NCI-H128 (cell line): ENCODE measurements around the gene TP63.

Source experiments
- DNase-seq: peaks from one replicate; lab custom pipeline; 2025; ENCODE audit not compliant: unreplicated experiment; lab: John Stamatoyannopoulos, UW

TP63 gene

GRCh38 chr3:189845069-189845468 is 213.9 kb downstream of the TP63 start:
- DNase-seq: no peak

GRCh38 chr3:189848395-189849040 is 217.3 kb downstream of the TP63 start:
- DNase-seq: no peak

- no peak for DNase-seq
These were observed 218.1 kb downstream of the TP63 start for GRCh38 chr3:189849262-189849661.

GRCh38 chr3:189851682-189852081 is 220.5 kb downstream of the TP63 start:
- no peak for DNase-seq

- DNase-seq: no peak
These were observed 222.7 kb downstream of the TP63 start for GRCh38 chr3:189853906-189854305.

GRCh38 chr3:189860296-189860695 is 229.1 kb downstream of the TP63 start:
- DNase-seq: no peak

- no peak for DNase-seq
These were observed 231.3 kb downstream of the TP63 start for GRCh38 chr3:189862385-189862998.

GRCh38 chr3:189863031-189863430 is 231.8 kb downstream of the TP63 start:
- DNase-seq: no peak

GRCh38 chr3:189868061-189868460 is 236.9 kb downstream of the TP63 start:
- no peak for DNase-seq

- DNase-seq: no peak
These were observed 238.0 kb downstream of the TP63 start for GRCh38 chr3:189869165-189869564.

- no peak for DNase-seq
These were observed 240.2 kb downstream of the TP63 start for GRCh38 chr3:189871418-189871817.

GRCh38 chr3:189883113-189883753 is 252.0 kb downstream of the TP63 start:
- no peak for DNase-seq

GRCh38 chr3:189890496-189890895 is 259.3 kb downstream of the TP63 start:
- no peak for DNase-seq

GRCh38 chr3:189896533-189896932 is 265.3 kb downstream of the TP63 start:
- DNase-seq: no peak

GRCh38 chr3:189897406-189897805 is 266.2 kb downstream of the TP63 start:
- DNase-seq: no peak

- DNase-seq: no peak
These were observed 267.5 kb downstream of the TP63 start for GRCh38 chr3:189898559-189899153.

GRCh38 chr3:189899186-189899585 is 268.0 kb downstream of the TP63 start:
- no peak for DNase-seq

- DNase-seq: no peak
These were observed 269.4 kb downstream of the TP63 start for GRCh38 chr3:189900578-189900977.

GRCh38 chr3:189901481-189901880 is 270.3 kb downstream of the TP63 start:
- no peak for DNase-seq

- no peak for DNase-seq
These were observed 271.3 kb downstream of the TP63 start for GRCh38 chr3:189902230-189903186.
